Ovary (tissue), 3 donors: ENCODE measurements around the gene NODAL.

Source experiments
- CTCF ChIP-seq, 3 donors: fragments of 450-650 bp in 2 of 3; fragments of 200-600 bp in 1 of 3; IDR thresholded peaks; one replicate each; pipeline versions ENCODE4 v1.5.1 to v1.8.0; 2016 to 2022; ENCODE audit warnings: antibody characterized with exemption in 3 of 3, mild to moderate bottlenecking in 1 of 3
- EP300 ChIP-seq: sonication (generic); formaldehyde crosslinking; IDR thresholded peaks from one replicate; pipeline ENCODE4 v1.6.1; 2017; ENCODE audit warnings: antibody characterized with exemption
- donor health status: DM: no; HTN: no; CAD: no.

DNA sequence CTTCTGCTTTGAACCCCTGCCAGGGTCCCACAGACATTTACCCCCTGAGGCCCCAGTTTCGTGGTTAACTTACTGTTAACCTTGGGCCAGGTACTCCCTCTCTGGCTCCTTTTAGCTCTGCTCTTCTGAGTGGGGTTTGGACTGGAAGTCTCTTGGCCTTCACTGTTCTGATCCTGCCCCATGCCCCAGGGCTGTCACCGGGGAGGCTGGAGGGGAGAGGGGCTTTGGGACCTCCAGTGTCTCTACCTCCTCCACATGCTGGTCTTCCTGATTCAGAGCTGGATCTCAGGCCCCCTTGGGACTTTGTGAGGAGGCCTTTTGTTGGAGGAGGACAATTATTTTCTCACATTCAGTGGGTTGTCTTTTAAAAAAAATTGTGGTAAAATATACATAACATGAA is 24.4 kb upstream of the NODAL start:
- TF ChIP-seq CTCF (IDR thresholded peaks at IDR 0.05) = no peak
- TF ChIP-seq EP300 = no peak
